DMS53 (cell line): ENCODE data around the gene EVA1C.
"Not testable (repeated sequence)": the region's sequence is repeated elsewhere in the genome, so short reads cannot be mapped to it uniquely, and the experiment has no call there.

Source experiments
- DNase-seq: peaks from one replicate; lab custom pipeline; 2025; lab: John Stamatoyannopoulos, UW

The EVA1C gene, protein sequence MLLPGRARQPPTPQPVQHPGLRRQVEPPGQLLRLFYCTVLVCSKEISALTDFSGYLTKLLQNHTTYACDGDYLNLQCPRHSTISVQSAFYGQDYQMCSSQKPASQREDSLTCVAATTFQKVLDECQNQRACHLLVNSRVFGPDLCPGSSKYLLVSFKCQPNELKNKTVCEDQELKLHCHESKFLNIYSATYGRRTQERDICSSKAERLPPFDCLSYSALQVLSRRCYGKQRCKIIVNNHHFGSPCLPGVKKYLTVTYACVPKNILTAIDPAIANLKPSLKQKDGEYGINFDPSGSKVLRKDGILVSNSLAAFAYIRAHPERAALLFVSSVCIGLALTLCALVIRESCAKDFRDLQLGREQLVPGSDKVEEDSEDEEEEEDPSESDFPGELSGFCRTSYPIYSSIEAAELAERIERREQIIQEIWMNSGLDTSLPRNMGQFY

GRCh38 chr21:32412162-32413014 lies at the start of gene EVA1C:
EVA1C (plus strand) TSS chr21:32412706; CDS start chr21:32412854, 148 bp downstream.
- peak; percentile 63 for DNase-seq

DNA sequence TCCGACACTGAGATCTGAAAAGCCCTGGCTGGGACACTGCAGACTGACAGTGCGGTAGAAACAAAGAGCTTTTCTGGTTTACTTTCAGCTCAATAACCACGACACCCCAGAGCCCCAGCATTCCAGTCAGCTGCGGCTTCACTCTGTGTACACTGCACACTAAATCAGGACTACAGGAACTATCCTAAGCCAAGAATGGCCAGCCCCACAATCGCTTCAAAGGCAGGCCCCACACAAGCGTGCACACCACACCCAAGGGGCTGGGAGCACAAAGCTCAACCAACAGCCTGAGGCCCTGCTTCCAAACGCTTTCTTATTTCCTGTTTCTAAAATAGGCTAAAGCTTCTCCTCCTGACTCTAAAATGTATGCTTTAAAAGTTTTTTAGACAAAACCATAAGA lies 48.1 kb upstream of the EVA1C start:
- no peak for DNase-seq

DNA sequence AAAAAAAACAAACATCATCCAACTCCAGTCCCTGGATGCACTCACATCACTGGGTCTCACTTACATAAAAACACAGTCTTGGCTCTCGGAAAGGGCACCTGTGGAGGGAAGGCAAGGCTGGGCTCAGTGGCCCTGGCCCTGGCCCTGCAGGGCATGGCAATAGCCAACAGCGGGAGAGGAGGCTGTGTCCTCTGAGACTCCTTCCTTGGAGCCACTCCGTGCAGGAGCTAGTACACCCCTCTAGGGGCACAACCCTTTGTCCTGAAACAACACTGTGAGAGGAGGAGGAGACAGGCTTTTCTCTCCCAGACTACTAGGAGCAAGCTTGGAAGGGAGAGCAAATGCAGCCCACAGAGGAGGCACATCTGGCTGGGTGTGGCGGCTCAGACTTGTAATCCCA lies 47.7 kb upstream of the EVA1C start:
- DNase-seq, result no peak

DNA sequence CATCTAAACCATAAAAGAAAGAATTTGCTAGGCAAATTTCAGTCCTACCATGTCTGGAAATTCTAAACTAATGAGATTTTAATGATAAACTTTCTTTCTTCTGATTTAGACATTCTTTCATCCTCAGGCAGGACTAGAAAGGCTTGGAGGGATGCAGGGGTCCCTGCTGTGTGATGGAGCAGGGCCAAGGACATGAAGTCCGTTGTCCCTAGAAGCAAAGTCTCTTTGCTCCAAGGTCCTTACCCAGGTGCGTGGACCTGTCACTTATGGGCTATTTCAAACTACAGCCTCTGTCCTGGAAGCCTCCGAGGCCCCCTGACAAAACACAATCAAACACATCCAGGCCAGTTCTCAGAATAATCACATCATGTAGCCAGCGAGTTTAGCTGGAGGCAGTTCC lies 46.3 kb upstream of the EVA1C start:
- DNase-seq, result no peak

GRCh38 chr21:32367158-32367557 lies 45.3 kb upstream of the EVA1C start:
- no peak for DNase-seq

GRCh38 chr21:32368386-32368785 lies 44.1 kb upstream of the EVA1C start:
- DNase-seq, result no peak

GRCh38 chr21:32368961-32369360 lies 43.5 kb upstream of the EVA1C start:
- DNase-seq, result not testable (repeated sequence)

- no peak for DNase-seq
Measured at GRCh38 chr21:32370998-32371766, 41.3 kb upstream of the EVA1C start.

GRCh38 chr21:32371913-32372314 lies 40.6 kb upstream of the EVA1C start:
- no peak for DNase-seq

DNA sequence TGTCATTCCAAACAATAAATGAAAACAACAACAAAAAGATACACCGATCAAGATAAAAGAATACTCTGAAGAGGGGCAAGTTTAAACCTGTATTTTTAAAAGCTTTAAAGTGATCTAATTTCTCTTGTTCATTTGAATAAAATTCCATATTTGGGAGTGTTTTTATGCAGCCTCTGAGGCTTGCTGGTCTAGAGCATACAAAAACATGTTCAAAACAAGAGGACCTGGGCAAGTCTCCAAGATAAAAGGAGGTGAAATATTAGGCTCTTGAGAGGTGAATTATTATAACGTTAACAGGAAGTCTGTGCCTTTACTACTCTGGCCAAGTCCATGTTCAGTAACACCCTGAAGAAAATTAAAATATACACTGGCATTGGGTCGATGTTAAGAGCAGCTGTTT lies 39.8 kb upstream of the EVA1C start:
- no peak for DNase-seq

DNA sequence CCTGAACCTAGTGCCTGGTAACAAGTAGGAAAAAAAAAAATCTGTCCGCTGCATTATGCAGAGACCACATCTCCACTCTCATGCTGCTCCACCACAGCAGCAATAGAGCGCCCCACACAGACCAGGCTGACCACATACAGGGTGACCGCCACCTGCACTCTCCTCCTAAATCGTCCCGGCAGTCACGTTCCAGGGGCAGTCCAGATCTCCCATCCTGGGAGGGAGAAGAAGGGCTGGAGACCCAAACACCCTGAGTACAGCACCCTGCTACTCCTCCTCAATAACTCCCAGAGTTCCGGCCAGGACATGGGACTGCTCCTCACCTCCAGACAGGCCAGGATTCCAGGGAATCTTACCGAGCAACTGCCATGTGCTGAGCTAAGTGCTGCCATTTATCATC lies 35.0 kb upstream of the EVA1C start:
- no peak for DNase-seq

- DNase-seq, result no peak
Measured at GRCh38 chr21:32377991-32378390, 34.5 kb upstream of the EVA1C start.

- DNase-seq, result no peak
Measured at GRCh38 chr21:32378956-32379355, 33.5 kb upstream of the EVA1C start.

GRCh38 chr21:32380940-32381339 lies 31.6 kb upstream of the EVA1C start:
- no peak for DNase-seq

DNA sequence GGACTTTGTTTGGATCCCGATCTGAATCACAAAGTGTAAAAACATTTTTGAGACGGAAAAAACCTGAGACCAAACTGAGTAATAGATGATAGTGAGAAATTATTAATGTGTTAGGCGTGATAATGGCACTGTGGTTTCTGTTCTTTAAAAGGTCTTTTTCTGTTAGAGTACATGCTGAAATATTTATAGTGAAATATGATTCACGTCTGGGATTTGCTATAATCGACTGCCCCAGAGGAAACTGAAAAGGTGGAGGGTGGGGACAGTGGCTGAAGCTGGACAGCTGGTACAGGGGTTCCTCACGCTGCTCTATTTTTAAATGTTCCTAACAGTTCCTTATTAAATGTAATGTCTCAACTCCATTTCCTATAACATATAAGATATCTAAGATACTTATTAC lies 30.9 kb upstream of the EVA1C start:
- DNase-seq, result no peak

- no peak for DNase-seq
Measured at GRCh38 chr21:32382108-32382644, 30.3 kb upstream of the EVA1C start.

DNA sequence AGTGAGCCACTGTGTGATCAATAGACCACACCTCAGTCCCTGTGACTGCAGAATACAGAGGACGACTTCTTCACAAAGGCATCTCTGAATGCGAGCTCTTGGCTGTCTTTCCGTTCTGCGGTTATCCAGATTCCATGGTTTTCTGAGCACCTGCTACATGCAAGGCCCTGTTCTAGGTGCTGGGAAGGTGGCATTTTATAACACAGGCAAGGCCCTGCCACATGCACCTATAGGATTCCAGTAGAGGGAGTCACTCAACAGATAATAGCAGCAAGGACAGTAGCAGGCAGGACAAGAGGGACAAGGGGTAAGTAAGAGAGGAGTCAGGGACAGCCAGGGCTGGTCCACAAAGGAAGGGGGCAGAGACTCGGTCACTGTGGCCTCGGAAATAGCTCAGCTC lies 28.7 kb upstream of the EVA1C start:
- DNase-seq, result peak; percentile 5

DNA sequence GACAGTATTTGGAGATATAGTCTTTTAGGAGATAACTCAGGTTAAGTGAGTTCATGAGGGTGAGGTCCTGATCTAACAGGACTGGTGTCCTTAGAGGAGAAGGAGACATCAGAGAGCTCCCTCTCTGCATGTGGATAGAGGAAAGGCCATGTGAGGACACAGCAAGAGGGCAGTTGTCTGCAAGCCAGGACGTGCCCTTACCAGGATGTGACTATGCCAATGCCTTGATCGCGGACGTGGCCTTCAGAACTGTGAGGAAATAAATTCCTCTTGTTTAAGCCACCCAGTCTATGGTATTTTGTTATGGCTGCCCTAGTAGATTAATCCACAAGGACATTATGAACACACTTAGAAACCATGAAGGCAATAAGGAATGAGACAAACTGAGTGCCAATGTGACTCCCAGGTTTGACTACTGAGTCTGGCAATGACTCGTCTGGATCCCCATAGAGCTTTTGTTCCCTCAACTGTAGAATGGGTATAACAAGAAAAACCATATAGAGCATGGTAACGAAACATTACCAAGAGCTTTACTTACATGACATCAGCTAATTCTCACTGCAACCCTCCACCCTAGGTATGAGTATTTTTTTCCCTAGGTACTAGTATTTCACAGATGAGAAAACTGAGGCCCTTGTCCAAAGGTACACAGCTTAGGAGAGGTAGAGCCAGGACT lies 26.2 kb upstream of the EVA1C start:
- DNase-seq, result no peak

DNA sequence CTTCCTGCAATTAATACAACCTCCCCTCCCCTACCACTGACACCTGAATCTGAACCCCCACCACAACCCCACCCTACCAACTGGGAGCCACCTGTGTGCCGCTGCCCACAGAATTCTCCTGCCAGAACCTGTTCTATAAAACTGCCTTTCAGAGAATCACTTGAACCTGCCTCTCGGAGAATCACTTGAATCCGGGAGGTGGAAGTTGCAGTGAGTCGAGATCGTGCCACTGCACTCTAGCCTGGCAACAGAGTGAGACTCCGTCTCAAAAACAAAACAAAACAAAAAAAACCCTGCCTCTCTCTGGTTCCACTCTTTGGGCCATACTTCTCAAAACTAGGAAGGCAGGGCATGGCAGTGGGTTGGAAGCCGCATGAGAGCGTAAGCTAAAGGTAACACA lies 25.4 kb upstream of the EVA1C start:
- DNase-seq, result no peak

DNA sequence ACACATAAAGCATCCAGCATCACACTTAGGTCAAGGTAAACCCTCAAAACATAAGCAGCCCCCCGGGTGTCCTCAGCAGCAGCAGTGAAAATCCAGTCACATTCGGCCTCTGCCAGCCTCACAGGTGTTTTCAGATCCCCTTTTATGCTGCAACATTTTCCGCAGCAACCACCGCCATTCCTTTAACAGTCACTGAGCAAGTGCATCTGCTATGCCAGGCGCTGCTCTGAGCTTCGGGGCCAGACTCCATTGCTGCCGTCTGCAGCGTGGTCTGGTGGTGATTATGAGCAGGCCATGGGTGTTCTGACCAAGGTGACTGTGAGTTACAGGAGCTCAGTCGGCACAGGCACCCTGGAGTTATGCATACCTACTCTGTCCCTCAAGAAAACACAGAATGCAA lies 24.2 kb upstream of the EVA1C start:
- no peak for DNase-seq

- no peak for DNase-seq
Measured at GRCh38 chr21:32389337-32390015, 23.0 kb upstream of the EVA1C start.
